Right hindlimb (tissue), 1 donor: ENCODE results near the gene CCT8.
"Not testable (repeated sequence)": the region's sequence is repeated elsewhere in the genome, so short reads cannot be mapped to it uniquely, and the experiment has no call there.

Source experiments
- DNase-seq: peaks from one replicate; pipeline ENCODE4 v3.0.0-alpha.2; 2018

CCT8 gene

DNA sequence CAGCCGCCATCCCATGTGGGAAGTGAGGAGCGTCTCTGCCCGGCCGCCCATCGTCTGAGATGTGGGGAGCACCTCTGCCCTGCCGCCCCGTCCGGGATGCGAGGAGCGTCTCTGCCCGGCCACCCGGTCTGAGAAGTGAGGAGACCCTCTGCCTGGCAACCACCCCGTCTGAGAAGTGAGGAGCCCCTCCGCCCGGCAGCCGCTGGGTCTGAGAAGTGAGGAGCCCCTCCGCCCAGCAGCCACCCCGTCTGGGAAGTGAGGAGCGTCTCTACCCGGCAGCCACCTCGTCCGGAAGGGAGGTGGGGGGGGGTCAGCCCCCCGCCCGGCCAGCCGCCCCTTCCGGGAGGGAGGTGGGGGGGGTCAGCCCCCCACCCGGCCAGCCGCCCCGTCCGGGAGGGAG, 62.2 kb downstream of the CCT8 start:
- not testable (repeated sequence) for DNase-seq

DNA sequence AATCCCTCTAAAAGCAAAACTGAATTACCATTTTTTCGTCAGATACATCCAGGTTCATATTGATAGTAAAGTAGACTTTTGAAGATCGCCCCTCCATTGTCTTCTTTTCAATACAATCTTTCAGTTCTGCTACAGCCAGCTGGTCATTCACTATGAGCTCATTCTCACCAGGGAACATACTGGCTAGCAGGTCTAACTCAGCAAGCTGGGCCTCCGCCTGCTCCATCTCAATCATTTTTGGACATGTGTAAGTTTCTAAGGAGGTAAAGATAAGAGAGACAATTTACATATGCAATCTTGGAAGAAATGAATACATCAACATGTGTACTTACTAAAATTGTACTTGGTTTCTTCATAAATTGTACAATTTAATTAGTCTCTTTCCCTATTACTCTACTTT, 65.1 kb downstream of the CCT8 start:
- DNase-seq: no peak

DNA sequence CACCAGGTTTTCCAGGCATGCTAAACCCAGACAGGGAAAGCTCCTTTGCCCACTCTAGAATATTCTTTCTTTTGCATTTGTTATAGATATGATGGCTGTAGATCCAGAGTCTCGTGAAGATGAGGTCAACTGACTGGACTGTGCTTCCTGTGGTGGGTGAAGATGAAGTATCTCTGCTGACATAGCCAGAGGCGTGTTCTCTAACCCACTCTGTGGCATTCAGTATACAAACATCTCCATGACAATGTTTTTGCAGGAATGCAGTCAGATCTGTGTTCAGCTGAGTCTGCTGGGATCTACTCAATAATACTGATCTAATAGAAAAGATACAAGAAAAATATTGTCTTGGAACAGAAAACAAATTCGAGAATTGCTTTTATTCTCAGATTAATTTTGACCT, 65.6 kb downstream of the CCT8 start:
- no peak for DNase-seq

DNA sequence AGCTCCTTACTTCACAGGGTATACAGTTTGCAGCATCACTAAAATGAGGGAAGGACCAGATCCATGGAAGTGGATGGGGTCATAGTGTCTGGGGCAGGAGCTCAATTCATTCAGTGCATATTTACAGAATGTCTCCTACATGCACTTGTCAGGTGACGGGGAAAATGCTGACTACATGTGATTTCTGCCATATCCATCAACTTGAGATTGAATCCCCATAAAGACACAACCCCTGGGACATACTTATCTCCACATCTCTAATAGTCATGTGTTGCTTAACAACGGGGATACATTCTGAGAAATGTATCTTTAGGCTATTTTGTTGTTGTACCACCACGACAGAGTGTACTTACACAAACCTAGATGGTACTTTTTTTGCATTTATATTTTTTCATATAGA, 66.3 kb downstream of the CCT8 start:
- no peak for DNase-seq
